Sigmoid colon (tissue), 7 donors: ENCODE data around the gene FNTB. TPM values are rescaled to one million over a fixed set of nuclear protein-coding genes. Genes with fewer than 3 reads are reported as not detected.
"Not testable (repeated sequence)": the region's sequence is repeated elsewhere in the genome, so short reads cannot be mapped to it uniquely, and the experiment has no call there.

Source experiments
- DNase-seq: peaks from one replicate; pipeline ENCODE4 v3.0.0-alpha.2; 2019
- H3K27ac ChIP-seq, 4 donors: fragments of 200-600 bp; sonication (generic); one replicate each; pipeline ENCODE4 v1.5.1; 2016 to 2019; ENCODE audit warnings: mild to moderate bottlenecking in 1 of 4
- H3K27me3 ChIP-seq, 3 donors: fragments of 200-600 bp; sonication (generic); one replicate each; pipeline ENCODE4 v1.5.1; 2019; ENCODE audit warnings: mild to moderate bottlenecking in 1 of 3
- H3K36me3 ChIP-seq, 4 donors: fragments of 200-600 bp; sonication (generic); one replicate each; pipeline ENCODE4 v1.5.1; 2016 to 2019
- H3K4me1 ChIP-seq, 4 donors: fragments of 200-600 bp; sonication (generic); one replicate each; pipeline ENCODE4 v1.5.1; 2017 to 2019
- H3K4me3 ChIP-seq, 4 donors: fragments of 200-600 bp; sonication (generic); one replicate each; pipeline ENCODE4 v1.5.1; 2017 to 2019; ENCODE audit warnings: mild to moderate bottlenecking in 2 of 4, moderate library complexity in 1 of 4
- H3K9me3 ChIP-seq, 4 donors: fragments of 200-600 bp in 3 of 4; sonication (generic) in 3 of 4; one replicate each; pipeline versions ENCODE4 v1.5.1 to v1.6.1; 2013 to 2019
- EP300 ChIP-seq, 4 donors: sonication (generic); formaldehyde crosslinking; IDR thresholded peaks; one replicate each; pipeline ENCODE4 v1.6.1; 2017; ENCODE audit warnings: antibody characterized with exemption in 4 of 4
- POLR2A ChIP-seq, 2 donors: fragments of 450-650 bp; IDR thresholded peaks; one replicate each; pipeline ENCODE4 v1.6.1; 2016; ENCODE audit warnings: antibody characterized with exemption in 2 of 2, mild to moderate bottlenecking in 2 of 2, moderate library complexity in 2 of 2
- POLR2AphosphoS5 ChIP-seq, 4 donors: sonication (generic); formaldehyde crosslinking; IDR thresholded peaks; one replicate each; pipeline ENCODE4 v1.6.1; 2017; ENCODE audit warnings: antibody characterized with exemption in 4 of 4
- WGBS, 2 donors: extraction: QIAGEN DNeasy Blood & Tissue Kit; methylation state at CpG; one replicate each; pipeline ENCODE4 v1.1.7; 2013; 5-methylcytosine and 5-hydroxymethylcytosine counted together
- intact Hi-C: fragments of 100-400 bp; cut with DNase I; formaldehyde crosslinking; loops from one replicate; pipeline ENCODE4 v1.15.1; 2023
- polyA plus RNA-seq, 3 donors: library from polyadenylated mRNA; stranded (reverse); fragments of 200-250 nt; gene quantifications; one replicate each; pipeline ENCODE4 v1.2.3, GENCODE V29; 2013
- total RNA-seq, 4 donors: library from RNA; depleted of rRNA; stranded (reverse); fragments of >200 nt; gene quantifications; one replicate each; pipeline ENCODE4 v1.1.0, GENCODE V29; 2016
- TF ChIP-seq, protein P1 (sequence below), 4 experiments: fragments of 450-650 bp in 3 of 4; fragments of 200-600 bp in 1 of 4; IDR thresholded peaks; one replicate each; pipeline ENCODE4 v1.5.1; 2016 to 2019; ENCODE audit warnings: antibody characterized with exemption in 4 of 4, mild to moderate bottlenecking in 3 of 4, moderate library complexity in 2 of 4
- donor health status: healthy with polysubstance abuse.
- donor health status: Bipolar disorder and iron deficiency.
- donor health status: healthy.

The FNTB gene
- total and polyA plus RNA-seq, 7 donors: 6.9 to 13.0 (median 10.7) TPM

GRCh38 chr14:65027127-65027799 is 40.6 kb downstream of the FNTB start:
- WGBS, 2 donors: 97 to 98% methylated on average over 11 of the region's 11 CpGs
- Histone ChIP-seq H3K27me3 (no peaks in the 10 kb centered on the region), H3K4me1 (peaks cover 0 to 21% (median 7%) of the 10 kb centered on the region in 4 donors), H3K9me3 (no peaks in the 10 kb centered on the region), H3K4me3 (no peak overlapping the region), H3K27ac (no peak overlapping the region), H3K36me3 (peaks cover 3 to 23% (median 9%) of the 10 kb centered on the region in 4 donors)
- intact Hi-C loops: loop anchor here (5.0 kb wide), 1 partner anchor 70 kb away; no protein-coding TSS in a partner anchor
- DNase-seq: no peak
- TF ChIP-seq POLR2AphosphoS5 (IDR thresholded peaks at IDR 0.05) (no peak), POLR2A (IDR thresholded peaks at IDR 0.05) (no peak), EP300 (IDR thresholded peaks at IDR 0.05) (no peak)
- TF ChIP-seq, protein P1, sequence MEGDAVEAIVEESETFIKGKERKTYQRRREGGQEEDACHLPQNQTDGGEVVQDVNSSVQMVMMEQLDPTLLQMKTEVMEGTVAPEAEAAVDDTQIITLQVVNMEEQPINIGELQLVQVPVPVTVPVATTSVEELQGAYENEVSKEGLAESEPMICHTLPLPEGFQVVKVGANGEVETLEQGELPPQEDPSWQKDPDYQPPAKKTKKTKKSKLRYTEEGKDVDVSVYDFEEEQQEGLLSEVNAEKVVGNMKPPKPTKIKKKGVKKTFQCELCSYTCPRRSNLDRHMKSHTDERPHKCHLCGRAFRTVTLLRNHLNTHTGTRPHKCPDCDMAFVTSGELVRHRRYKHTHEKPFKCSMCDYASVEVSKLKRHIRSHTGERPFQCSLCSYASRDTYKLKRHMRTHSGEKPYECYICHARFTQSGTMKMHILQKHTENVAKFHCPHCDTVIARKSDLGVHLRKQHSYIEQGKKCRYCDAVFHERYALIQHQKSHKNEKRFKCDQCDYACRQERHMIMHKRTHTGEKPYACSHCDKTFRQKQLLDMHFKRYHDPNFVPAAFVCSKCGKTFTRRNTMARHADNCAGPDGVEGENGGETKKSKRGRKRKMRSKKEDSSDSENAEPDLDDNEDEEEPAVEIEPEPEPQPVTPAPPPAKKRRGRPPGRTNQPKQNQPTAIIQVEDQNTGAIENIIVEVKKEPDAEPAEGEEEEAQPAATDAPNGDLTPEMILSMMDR (IDR thresholded peaks at IDR 0.05): no peak

DNA sequence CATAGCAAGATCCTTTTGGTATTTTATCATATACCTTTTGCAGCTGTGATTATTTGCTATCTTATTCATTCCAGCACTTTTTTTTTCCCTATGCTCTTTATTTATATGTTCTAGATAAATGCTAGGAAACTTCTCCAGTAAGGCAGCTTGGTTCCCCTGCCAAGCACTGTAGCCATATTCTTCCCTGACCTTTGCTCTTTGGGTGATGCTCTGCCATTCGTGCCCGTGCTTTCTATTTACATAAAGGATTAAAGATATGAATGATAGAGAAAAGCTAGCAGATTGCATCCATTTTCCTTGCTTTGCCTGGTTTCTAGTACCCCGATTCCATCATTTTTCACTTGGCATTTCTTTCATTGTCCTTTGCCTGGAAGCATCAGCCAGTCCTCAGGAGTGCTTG is 42.2 kb downstream of the FNTB start:
- WGBS, 2 donors: 41 to 77% methylated on average over 3 of the region's 3 CpGs

GRCh38 chr14:65031321-65031720 is 44.6 kb downstream of the FNTB start:
- 96 to 97% methylated on average over 10 of the region's 10 CpGs for WGBS, 2 donors
- intact Hi-C loops: not testable (repeated sequence)

More for the DNA sequence above, 42.2 kb downstream of the FNTB start:
- Histone ChIP-seq H3K9me3 (no peaks in the 10 kb centered on the region), H3K4me1 (peaks cover 0 to 21% (median 7%) of the 10 kb centered on the region in 4 donors), H3K27ac (no peak overlapping the region), H3K36me3 (peaks cover 6 to 37% (median 11%) of the 10 kb centered on the region in 4 donors), H3K4me3 (no peak overlapping the region), H3K27me3 (no peaks in the 10 kb centered on the region)
- intact Hi-C loops: loop anchor here (5.0 kb wide), 1 partner anchor 68 kb away; no protein-coding TSS in a partner anchor
- DNase-seq: no peak
- TF ChIP-seq POLR2AphosphoS5 (IDR thresholded peaks at IDR 0.05): no peak
- TF ChIP-seq EP300 (IDR thresholded peaks at IDR 0.05): no peak
- TF ChIP-seq POLR2A (IDR thresholded peaks at IDR 0.05): no peak
- TF ChIP-seq, protein P1 (IDR thresholded peaks at IDR 0.05): no peak

DNA sequence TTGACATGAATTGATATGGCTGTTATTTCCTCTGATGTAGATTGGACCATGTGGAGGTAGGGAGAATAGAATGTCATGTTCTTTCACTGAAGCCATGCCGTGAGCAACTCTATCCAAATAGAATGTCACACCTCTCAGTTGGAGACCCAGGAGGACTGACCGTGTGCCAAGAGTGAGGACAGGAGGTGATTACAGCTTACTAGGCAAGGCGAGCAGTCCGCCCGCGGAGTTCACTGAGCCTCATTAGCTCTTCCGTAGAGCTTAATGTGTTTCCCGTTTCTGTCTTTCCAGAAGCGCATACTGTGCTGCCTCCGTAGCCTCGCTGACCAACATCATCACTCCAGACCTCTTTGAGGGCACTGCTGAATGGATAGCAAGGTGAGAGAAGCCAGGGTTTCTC is 45.6 kb downstream of the FNTB start:
- WGBS, 2 donors: 41 to 81% methylated on average over 11 of the region's 11 CpGs
- no peaks in the 10 kb centered on the region for H3K27me3 ChIP-seq
- peaks cover 6 to 39% (median 9%) of the 10 kb centered on the region in 4 donors for H3K36me3 ChIP-seq
- no peak for TF ChIP-seq POLR2AphosphoS5 (IDR thresholded peaks at IDR 0.05)
- no peaks in the 10 kb centered on the region for H3K9me3 ChIP-seq
- H3K4me3 ChIP-seq: no peak overlapping the region
- no peak for DNase-seq
- intact Hi-C loops: no loop called here
- no peak overlapping the region for H3K27ac ChIP-seq
- H3K4me1 ChIP-seq: peaks cover 0 to 6% (median 0%) of the 10 kb centered on the region in 4 donors

More at GRCh38 chr14:65031321-65031720, 44.6 kb downstream of the FNTB start:
- not testable (repeated sequence) for H3K27me3 ChIP-seq, H3K4me3 ChIP-seq, DNase-seq, H3K9me3 ChIP-seq, H3K27ac ChIP-seq
- peaks cover 0 to 10% (median 2%) of the 10 kb centered on the region in 4 donors for H3K4me1 ChIP-seq
- peaks cover 6 to 39% (median 11%) of the 10 kb centered on the region in 4 donors for H3K36me3 ChIP-seq

DNA sequence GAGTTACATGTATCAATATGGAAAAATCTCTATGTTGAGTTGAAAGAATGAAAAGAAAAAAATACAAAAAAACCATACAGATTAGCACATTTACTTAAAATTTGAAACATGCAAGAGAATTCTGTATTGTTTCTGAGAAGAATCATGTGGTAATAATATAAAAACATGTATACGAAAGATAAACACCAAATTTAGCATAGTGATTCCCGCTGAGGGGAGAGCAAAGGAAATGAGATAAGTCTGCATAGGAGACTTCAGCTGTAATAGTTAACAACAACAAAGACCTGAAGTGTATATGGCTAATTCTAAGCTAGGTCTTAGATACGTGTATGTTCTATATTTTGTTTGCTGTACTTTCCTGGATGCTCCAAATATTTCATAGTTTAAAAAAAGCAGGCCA is 46.5 kb downstream of the FNTB start:
- no peak overlapping the region for H3K4me3 ChIP-seq
- WGBS, 2 donors: 93 to 95% methylated on average over 3 of the region's 3 CpGs
- TF ChIP-seq, protein P1 (IDR thresholded peaks at IDR 0.05): no peak
- TF ChIP-seq POLR2A (IDR thresholded peaks at IDR 0.05) (no peak), EP300 (IDR thresholded peaks at IDR 0.05) (no peak), POLR2AphosphoS5 (IDR thresholded peaks at IDR 0.05) (no peak)
- no peak for DNase-seq
- peaks cover 3 to 30% (median 7%) of the 10 kb centered on the region in 4 donors for H3K36me3 ChIP-seq
- H3K27ac ChIP-seq: no peak overlapping the region
- intact Hi-C loops: no loop called here
- no peaks in the 10 kb centered on the region for H3K27me3 ChIP-seq
- no peaks in the 10 kb centered on the region for H3K9me3 ChIP-seq
- H3K4me1 ChIP-seq: peaks cover 0 to 6% (median 0%) of the 10 kb centered on the region in 4 donors
